PC-9 (cell line): ENCODE measurements around the gene MGAT5.

Experiments
- CTCF ChIP-seq: fragments of 200-600 bp; sonication (generic); conservative IDR thresholded peaks from 2 replicates; pipeline ENCODE4 v1.6.1; 2017; ENCODE audit warnings: mixed run types, antibody characterized with exemption, mild to moderate bottlenecking, moderate library complexity
- EZH2 ChIP-seq: fragments of 200-600 bp; sonication (generic); IDR thresholded peaks from 2 replicates; pipeline ENCODE4 v1.8.0; 2017; ENCODE audit warnings: antibody characterized with exemption, low read depth

- TF ChIP-seq CTCF, result no peak
- no peak for TF ChIP-seq EZH2
These were observed 84.3 kb downstream of the MGAT5 start for GRCh38 chr2:134338208-134338607.
